MM.1S (cell line): ENCODE results near the gene SFN.

ENCODE experiments used
- DNase-seq: peaks from one replicate; pipeline ENCODE4 v3.0.0-alpha.2; 2015
- H2AFZ ChIP-seq: fragments of 300-600 bp; sonication (generic); 2 replicates; pipeline ENCODE4 v1.6.0; 2016; ENCODE audit warnings: antibody characterized with exemption, low read length
- H3F3A ChIP-seq: fragments of 300-600 bp; sonication (generic); 2 replicates; pipeline ENCODE4 v1.6.1; 2016; ENCODE audit warnings: mild to moderate bottlenecking, antibody characterized with exemption, low read length, moderate library complexity, mixed read lengths; ENCODE audit not compliant: insufficient read depth
- H3K27ac ChIP-seq: fragments of 300-600 bp; sonication (generic); 2 replicates; pipeline ENCODE4 v1.5.1; 2016; ENCODE audit warnings: mild to moderate bottlenecking, low read length
- H3K27me3 ChIP-seq: fragments of 300-600 bp; sonication (generic); replicated peaks from 2 replicates; pipeline ENCODE4 v1.6.0; 2016; ENCODE audit warnings: low read length; ENCODE audit not compliant: insufficient read depth
- H3K36me3 ChIP-seq: fragments of 300-600 bp; sonication (generic); replicated peaks from 2 replicates; pipeline ENCODE4 v1.6.1; 2016; ENCODE audit warnings: mild to moderate bottlenecking, low read length, mixed read lengths; ENCODE audit not compliant: insufficient read depth
- H3K4me1 ChIP-seq: fragments of 300-600 bp; sonication (generic); 2 replicates; pipeline ENCODE4 v1.6.1; 2016; ENCODE audit warnings: low read length, mixed read lengths
- H3K4me2 ChIP-seq: fragments of 300-600 bp; sonication (generic); 2 replicates; pipeline ENCODE4 v1.6.0; 2016; ENCODE audit warnings: low read depth, low read length
- H3K4me3 ChIP-seq: fragments of 300-600 bp; sonication (generic); 2 replicates; pipeline ENCODE4 v1.5.1; 2016; ENCODE audit warnings: low read length, mixed read lengths
- H3K79me2 ChIP-seq: fragments of 300-600 bp; sonication (generic); 2 replicates; pipeline ENCODE4 v1.6.1; 2016; ENCODE audit warnings: mixed run types, low read length, mixed read lengths
- H3K9ac ChIP-seq: fragments of 300-600 bp; sonication (generic); 2 replicates; pipeline ENCODE4 v1.6.1; 2016; ENCODE audit warnings: low read length, mixed read lengths
- H3K9me2 ChIP-seq: fragments of 300-600 bp; sonication (generic); replicated peaks from 2 replicates; pipeline ENCODE4 v1.6.1; 2016; ENCODE audit warnings: mild to moderate bottlenecking, low read length, mixed read lengths; ENCODE audit not compliant: insufficient read depth
- H3K9me3 ChIP-seq: fragments of 300-600 bp; sonication (generic); replicated peaks from 2 replicates; pipeline ENCODE4 v1.6.1; 2016; ENCODE audit warnings: mild to moderate bottlenecking, low read length, mixed read lengths; ENCODE audit not compliant: insufficient read depth
- H4K20me1 ChIP-seq: fragments of 300-600 bp; sonication (generic); 2 replicates; pipeline ENCODE4 v1.6.1; 2016; ENCODE audit warnings: mild to moderate bottlenecking, low read length, moderate library complexity, mixed read lengths; ENCODE audit not compliant: insufficient read depth
- CTCF ChIP-seq: fragments of 300-600 bp; sonication (generic); IDR thresholded peaks from 2 replicates; pipeline ENCODE4 v1.5.1; 2016; ENCODE audit warnings: antibody characterized with exemption, low read length, mixed read lengths
- EZH2 ChIP-seq: fragments of 300-600 bp; sonication (generic); optimal IDR thresholded peaks from 2 replicates; pipeline ENCODE3; 2017; ENCODE audit warnings: low read depth, mild to moderate bottlenecking, antibody characterized with exemption, low read length, mixed read lengths
- EZH2phosphoT487 ChIP-seq: fragments of 300-600 bp; sonication (generic); IDR thresholded peaks from 2 replicates; pipeline ENCODE4 v1.6.1; 2018; ENCODE audit warnings: antibody characterized with exemption, low read length

The SFN gene

GRCh38 chr1:26913389-26913753 is 50.4 kb downstream of the SFN start:
- Histone ChIP-seq H3K4me2 (no peak overlapping the region), H3K27ac (no peak overlapping the region), H2AFZ (no peak overlapping the region)

More at GRCh38 chr1:26913389-26913753, 50.4 kb downstream of the SFN start:
- H3K4me3 ChIP-seq: no peak overlapping the region
- DNase-seq: no peak
- H3K36me3 ChIP-seq: no peaks in the 10 kb centered on the region
- H3K79me2 ChIP-seq: no peaks in the 10 kb centered on the region
- no peak overlapping the region for H3K9ac ChIP-seq
- no peaks in the 10 kb centered on the region for H3K9me3 ChIP-seq
- H3K4me1 ChIP-seq: no peaks in the 10 kb centered on the region
- H3K9me2 ChIP-seq: no peaks in the 10 kb centered on the region
- H3K27me3 ChIP-seq: no peaks in the 10 kb centered on the region; the same call in 1 of the 2 replicates
- no peaks in the 10 kb centered on the region for H3F3A ChIP-seq
- H4K20me1 ChIP-seq: no peaks in the 10 kb centered on the region
- TF ChIP-seq EZH2 (no peak), EZH2phosphoT487 (no peak), CTCF (no peak)
